Retinal pigment epithelial cell (primary cell): Measurements from ENCODE around the gene HACD2.

Experiments used
- DNase-seq: peaks from one replicate; pipeline ENCODE4 v3.0.0-alpha.2; 2010; ENCODE audit warnings: low read depth
- H3K4me3 ChIP-seq: 2 replicates; pipeline ENCODE4 v1.5.1; 2011; ENCODE audit warnings: mild to moderate bottlenecking, low read length, control low read depth, moderate library complexity
- CTCF ChIP-seq: conservative IDR thresholded peaks from 2 replicates; pipeline ENCODE4 v1.5.1; 2011; ENCODE audit warnings: low read depth, low read length, control low read depth, inconsistent platforms

The HACD2 gene

DNA sequence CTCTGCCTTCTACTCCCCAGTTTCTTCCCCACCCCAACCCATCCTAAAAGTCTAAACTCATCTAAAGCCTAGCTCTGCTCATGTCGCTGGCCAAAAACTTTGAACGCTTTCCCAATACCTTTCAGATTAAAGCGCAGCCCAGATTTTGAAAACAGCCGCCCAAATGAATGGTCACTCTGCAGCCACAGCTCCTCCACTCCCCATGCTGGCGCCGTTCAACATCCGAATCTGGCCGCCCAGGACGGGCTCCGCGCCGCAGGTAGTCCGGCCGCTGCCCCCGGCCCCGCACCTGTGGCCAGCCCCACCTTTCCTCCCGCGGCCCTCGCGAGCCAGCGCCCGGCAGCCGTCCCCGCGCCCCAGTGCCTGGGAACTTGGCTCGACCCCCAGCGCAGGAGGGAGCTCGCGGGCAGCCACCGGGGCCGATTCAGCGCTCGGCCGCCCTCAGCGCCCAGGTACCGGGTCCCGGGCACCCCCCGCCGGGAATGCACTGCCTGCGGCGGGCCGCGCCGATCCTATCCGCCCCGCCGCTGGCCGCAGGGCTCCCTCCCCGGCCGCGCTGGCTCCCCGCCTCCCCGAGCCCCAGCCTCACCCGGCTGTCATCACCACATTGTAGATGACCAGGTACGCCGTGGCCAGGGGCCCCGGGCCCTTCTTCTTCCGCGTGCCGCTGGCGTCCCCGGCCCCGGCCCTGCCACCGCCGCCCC is 417 bp downstream of the HACD2 start:
- H3K4me3 ChIP-seq, result peak overlapping the region; percentile 65
- no peak for TF ChIP-seq CTCF
- DNase-seq, result no peak

- no peak for DNase-seq
- TF ChIP-seq CTCF, result no peak
- H3K4me3 ChIP-seq, result no peak overlapping the region
These were observed 1.3 kb downstream of the HACD2 start for GRCh38 chr3:123583561-123583960.

DNA sequence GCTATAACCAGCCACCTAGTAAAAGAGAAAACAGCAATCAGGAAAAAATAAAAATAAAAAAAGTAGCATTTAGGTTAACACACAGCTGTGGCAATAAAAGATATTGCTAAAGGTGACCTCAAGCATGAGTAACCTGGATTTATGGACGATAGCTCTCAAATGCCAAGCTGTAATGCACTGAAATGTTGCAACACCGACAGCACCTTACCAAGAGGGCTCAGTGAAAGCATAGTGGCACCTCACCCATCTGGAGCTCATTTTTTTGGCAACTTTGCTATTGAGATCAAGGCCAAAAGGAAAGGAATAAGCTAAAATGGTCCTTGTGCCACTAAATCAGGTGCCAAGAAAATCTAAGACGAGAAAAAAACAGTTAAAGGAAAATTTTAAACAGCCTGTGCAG is 2.5 kb downstream of the HACD2 start:
- TF ChIP-seq CTCF, result no peak

GRCh38 chr3:123576122-123576521 is 8.7 kb downstream of the HACD2 start:
- TF ChIP-seq CTCF, result no peak
- no peak for DNase-seq
- H3K4me3 ChIP-seq, result no peak overlapping the region

More for the DNA sequence above, 2.5 kb downstream of the HACD2 start:
- H3K4me3 ChIP-seq, result no peak overlapping the region
- no peak for DNase-seq

DNA sequence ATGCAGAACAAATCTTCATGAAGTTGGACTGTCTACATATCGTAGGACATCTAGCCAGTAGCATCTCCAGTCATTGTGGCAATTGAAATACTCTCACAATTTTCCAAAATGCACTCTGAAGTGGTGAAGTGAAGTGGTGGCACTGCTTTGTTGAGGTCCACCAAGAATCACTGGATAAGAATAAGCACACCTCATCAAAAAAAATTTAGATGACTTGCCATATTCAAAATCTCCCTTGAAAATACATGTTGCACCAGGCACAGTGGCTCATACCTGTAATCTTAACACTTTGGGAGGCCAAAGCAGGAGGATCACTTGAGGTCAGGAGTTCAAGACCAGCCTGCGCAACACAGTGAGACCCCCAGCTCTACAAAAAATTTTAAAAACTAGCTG is 12.9 kb downstream of the HACD2 start:
- no peak overlapping the region for H3K4me3 ChIP-seq
- TF ChIP-seq CTCF, result no peak
- no peak for DNase-seq

- no peak overlapping the region for H3K4me3 ChIP-seq
- TF ChIP-seq CTCF, result no peak
- no peak for DNase-seq
These were observed 13.4 kb downstream of the HACD2 start for GRCh38 chr3:123571264-123571972.

GRCh38 chr3:123568875-123569274 is 16.0 kb downstream of the HACD2 start:
- TF ChIP-seq CTCF, result no peak
- DNase-seq, result no peak
- no peak overlapping the region for H3K4me3 ChIP-seq
